Midbrain (tissue), 1 donor: ENCODE data around the gene KLF7.
A peak's percentile ranks its signal among the peaks of the same experiment; 100 is the strongest.

Experiments used
- DNase-seq: peaks from one replicate; lab custom pipeline; 2025; lab: John Stamatoyannopoulos, UW

The KLF7 gene

DNA sequence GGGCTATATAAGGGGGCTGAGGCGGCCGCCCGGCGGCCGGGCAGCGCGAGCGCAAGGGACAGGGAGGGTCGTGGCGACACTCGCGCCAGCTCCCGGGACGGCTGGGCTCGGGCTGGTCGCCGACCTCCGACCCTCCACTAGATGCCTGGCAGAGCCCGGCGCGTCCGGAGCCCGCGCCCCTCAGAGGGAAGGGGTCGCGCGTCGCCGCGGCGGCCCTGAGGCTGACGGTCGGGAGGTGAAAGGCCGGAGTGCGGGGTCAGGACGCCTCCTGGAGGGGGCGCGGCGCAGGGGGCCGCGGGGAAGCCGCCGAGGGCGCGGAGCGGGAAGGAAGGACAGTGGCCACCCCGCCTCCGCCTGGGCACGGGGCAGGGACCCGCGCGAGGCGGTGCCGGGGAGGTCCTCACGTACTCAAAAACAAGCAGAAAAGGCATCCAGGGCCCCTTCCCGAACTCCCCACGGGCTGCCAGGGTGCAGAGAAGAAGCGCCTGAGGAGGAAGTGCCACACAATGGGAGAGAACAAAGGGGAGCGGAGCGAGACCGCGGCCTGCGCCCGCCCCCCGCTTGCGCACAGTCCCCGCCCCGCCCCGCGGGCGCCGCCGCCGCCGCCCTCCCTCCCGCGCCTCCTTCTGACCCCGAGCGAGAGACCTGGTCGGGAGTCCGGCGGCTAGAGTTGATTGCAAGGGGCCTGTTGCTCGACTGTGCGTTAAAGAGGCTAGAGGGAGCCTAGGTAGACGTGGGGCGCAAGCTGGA is 776 bp upstream of the KLF7 start:
- peak; percentile 87 for DNase-seq

DNA sequence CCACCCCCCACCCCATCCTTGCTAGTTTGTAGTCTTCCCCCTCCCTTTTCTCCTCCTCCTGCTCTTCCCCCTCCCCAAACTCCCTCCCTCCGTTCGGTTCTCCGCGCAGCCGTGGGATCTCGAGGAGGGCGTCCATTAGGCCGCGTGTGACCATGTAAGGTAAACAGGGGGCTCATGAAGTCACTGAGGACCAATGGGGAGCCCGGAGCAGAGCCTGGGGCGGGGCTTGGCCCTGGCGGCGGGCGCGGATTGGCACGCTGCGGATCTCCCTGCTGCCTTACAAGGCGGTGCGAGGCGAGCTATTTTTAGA is 246 bp upstream of the KLF7 start:
- peak; percentile 100 for DNase-seq

DNA sequence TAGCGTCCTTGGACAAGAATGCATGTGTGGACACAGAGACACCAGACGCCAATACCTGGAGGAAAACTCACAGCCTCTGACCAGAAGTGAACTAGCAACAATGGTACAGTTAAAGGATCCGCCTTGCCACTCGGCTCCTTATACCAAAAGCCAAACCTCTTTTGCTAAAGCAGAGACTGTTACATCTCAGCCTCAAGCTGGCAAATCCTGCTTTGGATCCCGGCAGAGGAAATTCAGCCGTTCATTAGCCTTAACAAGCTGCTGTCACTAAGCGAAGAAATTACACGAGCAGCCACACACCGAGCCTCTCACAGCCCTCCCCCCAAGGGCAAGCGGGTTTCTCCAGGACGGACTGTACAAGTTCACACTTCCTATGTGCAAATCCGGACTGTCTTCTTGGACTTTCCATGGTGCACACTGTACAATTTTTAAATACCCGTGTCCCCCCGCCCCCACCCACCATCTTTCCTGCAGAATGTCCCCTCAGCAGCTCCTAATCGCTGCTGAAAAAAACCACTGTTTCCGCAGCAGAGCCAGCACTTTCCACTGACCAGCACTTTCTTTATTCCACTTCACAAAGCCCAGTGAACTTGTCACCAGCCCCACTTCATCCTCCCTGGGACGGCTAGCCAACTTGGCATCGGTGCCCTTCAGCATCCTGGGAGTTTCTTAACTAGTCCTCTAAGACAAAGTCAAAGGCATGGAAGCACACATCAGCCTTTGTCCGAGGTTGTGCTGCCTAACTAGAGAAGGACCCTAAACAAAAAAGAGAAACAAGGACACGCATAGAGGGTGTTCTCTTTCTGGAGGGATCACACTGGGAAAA is 1.5 kb downstream of the KLF7 start:
- DNase-seq, result peak; percentile 85

- no peak for DNase-seq
Measured at GRCh38 chr2:207163756-207164005, 2.1 kb downstream of the KLF7 start.

- peak; percentile 70 for DNase-seq
Measured at GRCh38 chr2:207163053-207163755, 2.5 kb downstream of the KLF7 start.

DNA sequence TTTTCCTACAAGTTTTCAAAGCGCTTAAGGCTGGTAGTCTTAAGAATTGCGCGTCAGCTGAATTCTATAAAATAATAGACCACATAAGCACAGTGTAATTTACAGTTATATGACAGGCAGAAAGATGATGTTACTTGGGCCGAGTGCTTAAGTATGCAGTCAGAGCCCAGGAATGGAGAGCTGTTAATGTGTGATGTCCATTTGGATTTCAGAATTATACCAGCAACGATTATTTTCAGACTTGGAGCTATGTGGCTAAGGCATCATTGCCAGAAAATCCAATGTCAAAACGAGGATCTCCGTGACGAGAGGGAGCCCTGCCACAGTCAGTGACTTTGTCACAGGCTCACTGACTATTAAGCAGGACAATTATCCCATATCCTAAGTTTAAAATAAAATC is 3.4 kb downstream of the KLF7 start:
- DNase-seq, result no peak

DNA sequence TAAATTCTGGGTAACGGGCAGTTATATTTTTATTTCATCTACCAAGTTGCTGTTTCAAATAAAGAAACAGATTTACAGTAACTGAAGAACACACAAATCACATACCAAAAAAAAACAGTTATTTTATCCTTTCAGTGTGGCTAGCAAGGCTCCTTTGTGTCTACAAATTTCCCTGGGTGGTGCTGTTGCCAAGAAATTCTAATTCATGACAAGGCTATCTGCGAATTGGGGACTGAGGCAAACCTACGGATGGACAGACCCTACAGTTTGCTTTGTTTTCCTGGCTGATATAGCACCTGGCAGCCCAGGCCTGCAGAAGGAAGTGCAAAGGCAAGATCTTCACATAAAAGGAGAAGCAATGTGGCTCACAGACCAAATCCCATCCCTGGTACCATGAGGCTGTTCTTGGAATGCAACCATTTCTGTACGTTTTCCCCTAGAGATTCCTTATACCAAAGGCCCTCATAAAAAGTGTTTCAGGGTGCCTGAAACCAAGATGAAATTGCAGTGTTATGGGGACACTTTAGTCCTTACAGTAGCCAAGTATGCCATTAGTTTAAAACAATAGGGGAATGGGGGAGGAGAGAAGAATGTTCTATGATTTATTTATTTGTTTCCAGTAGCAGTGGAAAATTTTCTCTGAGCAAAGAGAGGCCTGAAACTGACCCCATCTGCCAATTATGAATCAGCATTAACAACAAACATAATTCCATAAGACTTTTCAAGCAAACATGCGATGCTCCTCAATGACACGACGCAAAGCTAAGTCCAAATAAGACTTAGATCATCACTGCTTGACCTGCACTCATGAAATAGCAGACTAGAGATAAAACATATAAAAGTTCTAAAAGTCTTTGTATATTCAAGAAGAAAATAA is 4.3 kb downstream of the KLF7 start:
- peak; percentile 57 for DNase-seq

DNA sequence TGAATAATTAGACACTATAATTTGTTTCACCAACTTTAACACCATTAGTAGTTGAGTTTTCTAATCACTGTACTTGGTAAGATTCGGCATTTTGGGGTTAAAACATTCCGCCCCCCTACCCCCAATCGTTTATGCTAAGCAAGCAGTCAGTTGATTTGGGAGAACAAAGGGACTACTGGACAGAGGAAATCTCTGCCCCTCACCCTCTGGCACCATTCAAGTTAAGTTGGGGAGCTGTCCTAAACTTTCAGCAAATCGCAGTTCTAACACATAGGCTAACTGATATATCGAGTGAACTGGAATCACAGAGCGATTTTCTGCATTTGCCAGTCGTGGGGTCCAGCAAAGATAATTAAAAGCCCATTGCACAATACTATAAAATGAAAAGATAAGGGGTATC is 5.6 kb downstream of the KLF7 start:
- DNase-seq, result no peak

GRCh38 chr2:207159002-207159401 is 6.7 kb downstream of the KLF7 start:
- no peak for DNase-seq

DNA sequence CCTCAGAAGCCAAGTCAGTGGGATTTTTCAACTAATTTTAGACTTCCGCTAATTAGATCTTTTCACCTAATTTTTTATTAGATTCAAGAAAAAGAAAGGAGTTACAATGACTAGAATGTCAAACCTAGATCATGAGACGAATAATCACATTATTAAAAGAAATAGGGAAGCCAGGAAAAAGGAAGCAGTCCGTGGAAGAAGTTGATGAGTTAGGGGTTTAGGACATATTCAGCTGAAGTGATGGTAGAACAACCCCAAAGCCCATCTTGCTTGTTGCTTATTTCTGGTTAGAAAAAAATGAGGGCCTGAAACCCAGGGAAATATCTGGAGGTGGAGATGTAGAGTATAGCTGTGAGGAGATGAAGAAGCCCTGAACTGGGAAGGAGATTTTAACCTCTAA is 8.0 kb downstream of the KLF7 start:
- no peak for DNase-seq

GRCh38 chr2:207157162-207157481 is 8.6 kb downstream of the KLF7 start:
- no peak for DNase-seq

- no peak for DNase-seq
Measured at GRCh38 chr2:207156451-207157161, 9.1 kb downstream of the KLF7 start.

GRCh38 chr2:207155516-207156444 is 10.0 kb downstream of the KLF7 start:
- no peak for DNase-seq

GRCh38 chr2:207154556-207155510 is 10.9 kb downstream of the KLF7 start:
- no peak for DNase-seq

DNA sequence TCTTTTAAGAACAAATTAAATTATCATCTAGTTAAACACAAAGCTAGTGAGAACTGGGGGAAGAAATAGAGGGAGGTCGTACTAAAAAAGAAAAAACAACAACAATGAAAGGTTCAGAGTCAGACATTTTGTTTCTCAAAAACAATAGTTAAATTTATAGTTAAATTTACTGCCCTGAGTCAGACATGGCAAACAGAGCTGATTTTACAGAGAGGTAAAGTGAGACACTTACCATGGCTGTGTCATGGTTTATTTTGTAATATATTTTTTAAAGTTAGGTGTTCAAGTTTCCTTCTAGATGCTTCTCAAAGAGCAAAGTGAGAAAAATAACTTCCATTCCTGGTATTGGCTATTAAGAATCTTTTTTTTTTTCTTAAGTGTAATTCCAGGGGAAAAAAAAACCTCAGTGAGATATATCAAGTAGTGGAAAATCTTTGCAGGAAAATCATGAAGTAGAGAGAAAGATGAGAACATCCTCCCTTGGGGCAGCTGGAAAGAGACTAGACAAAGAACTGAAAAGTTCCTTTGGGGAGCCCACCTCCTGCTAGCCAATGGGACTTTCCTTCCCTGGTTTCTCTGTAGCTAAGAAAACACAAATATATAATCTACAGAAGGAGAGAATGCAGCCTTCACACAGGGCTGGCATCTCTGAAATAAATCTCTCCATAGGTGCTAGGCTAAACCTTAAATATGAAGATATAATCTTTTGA is 12.3 kb downstream of the KLF7 start:
- DNase-seq, result no peak

DNA sequence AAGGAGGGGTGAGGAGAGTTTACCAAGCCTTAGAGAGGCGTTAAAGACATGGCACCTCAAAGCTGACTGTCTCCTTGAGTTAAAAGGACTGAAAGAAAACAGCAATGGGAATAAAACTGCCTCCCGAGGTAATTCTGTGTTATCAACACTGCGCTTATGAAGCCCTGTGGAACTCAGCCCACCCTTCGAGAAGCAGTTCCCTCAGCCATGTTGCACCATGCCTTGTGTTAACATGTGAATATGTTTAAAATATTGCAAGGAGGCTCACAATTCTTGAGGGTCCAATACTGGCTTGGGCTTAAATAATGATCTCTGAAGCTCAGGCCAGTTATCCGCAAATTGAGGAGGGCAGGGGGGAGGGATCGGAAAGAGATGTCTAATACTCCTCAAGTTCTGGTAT is 14.7 kb downstream of the KLF7 start:
- no peak for DNase-seq

GRCh38 chr2:207150284-207150683 is 15.5 kb downstream of the KLF7 start:
- DNase-seq, result no peak

DNA sequence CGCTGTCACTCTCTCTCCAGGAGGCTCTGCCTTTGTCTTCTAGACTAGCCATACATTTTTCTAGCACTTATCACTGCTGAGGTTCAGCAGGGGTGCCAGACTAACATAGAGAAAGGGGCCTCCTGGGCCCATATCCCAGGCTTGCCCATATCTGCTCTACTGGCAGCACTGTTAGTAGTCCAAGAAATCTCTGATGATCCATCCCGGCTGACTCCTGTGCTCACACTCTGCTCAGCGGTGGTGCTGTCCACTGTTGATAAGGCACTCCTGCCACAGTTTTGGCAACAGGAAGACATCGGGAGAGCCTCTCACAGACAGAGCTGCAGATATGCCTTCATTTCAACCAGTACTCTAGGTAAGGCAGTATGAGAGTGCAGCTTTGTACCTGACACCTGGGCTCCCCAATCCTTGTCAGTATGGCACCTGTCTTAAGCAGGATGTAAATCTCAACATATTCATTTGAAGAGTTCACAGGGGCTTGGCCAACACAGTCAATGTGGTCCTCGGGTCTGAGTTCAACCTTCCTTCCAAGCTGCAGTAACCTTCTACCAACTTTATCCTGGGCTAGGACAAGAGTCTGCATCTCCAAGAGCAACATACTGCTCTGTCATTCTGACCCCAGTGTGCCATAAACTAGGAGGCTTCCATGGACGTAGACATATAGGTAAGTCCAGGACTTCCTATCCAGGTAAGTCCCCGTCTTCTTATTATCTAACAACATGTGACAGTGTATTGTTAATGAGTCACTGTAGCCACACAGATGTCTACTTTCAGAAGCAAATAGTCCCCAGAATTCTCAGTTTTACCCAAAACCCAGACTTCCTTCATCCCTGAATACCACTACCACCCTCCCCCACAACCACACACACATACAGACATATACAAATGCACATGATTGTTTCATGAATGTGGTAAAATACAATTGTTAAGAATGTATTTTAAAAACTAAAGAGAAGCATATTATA is 16.2 kb downstream of the KLF7 start:
- no peak for DNase-seq
